ENCODE results near the gene FBXO8.
A peak's percentile ranks its signal among the peaks of the same experiment; 100 is the strongest.

FBXO8 gene

GRCh38 chr4:174286870-174287269, 3.4 kb upstream of the FBXO8 start:
- Histone ChIP-seq H3K27me3 (ENCODE audit: insufficient read depth, low read length, poor library complexity, severe bottlenecking) (no peaks in the 10 kb centered on the region), H3F3A (ENCODE audit: low read depth) (no peaks in the 10 kb centered on the region), H4K20me1 (ENCODE audit: insufficient read depth, low read length, poor library complexity, severe bottlenecking) (peaks cover 27% of the 10 kb centered on the region), H2AFZ (ENCODE audit: low read length) (no peak overlapping the region), H3K36me3 (ENCODE audit: insufficient read depth, low read length) (peaks cover under 1% of the 10 kb centered on the region; the same call in 1 of the 2 replicates), H3K4me3 (ENCODE audit: low read length, poor library complexity, severe bottlenecking) (peak overlapping the region; percentile 88), H3K9me3 (ENCODE audit: insufficient read depth, low read depth, low read length) (peaks cover 5% of the 10 kb centered on the region), H3K4me1 (ENCODE audit: insufficient read depth, low read length, poor library complexity, severe bottlenecking) (peaks cover 51% of the 10 kb centered on the region), H3K79me2 (ENCODE audit: insufficient read depth, low read length) (peaks cover 86% of the 10 kb centered on the region), H3K9ac (ENCODE audit: low read depth, low read length, poor library complexity, severe bottlenecking) (peak overlapping the region; percentile 95), H3K9me2 (replicated peaks; ENCODE audit: low read depth, low read length) (no peaks in the 10 kb centered on the region), H3K4me2 (ENCODE audit: low read depth, low read length, poor library complexity, severe bottlenecking) (peak overlapping the region; percentile 86)
- no peak for TF ChIP-seq EZH2phosphoT487 (IDR thresholded peaks at IDR 0.05; ENCODE audit: borderline replicate concordance)
- no peak for TF ChIP-seq CTCF (conservative IDR thresholded peaks at IDR 0.05; ENCODE audit: low read length)

- H3K4me3 ChIP-seq (ENCODE audit: low read length, poor library complexity, severe bottlenecking): peak overlapping the region; percentile 88
- H3F3A ChIP-seq (ENCODE audit: low read depth): no peaks in the 10 kb centered on the region
- H2AFZ ChIP-seq (ENCODE audit: low read length): peak overlapping the region; percentile 99
- H3K9me2 ChIP-seq (replicated peaks; ENCODE audit: low read depth, low read length): no peaks in the 10 kb centered on the region
- no peaks in the 10 kb centered on the region for H3K36me3 ChIP-seq (ENCODE audit: insufficient read depth, low read length)
- TF ChIP-seq CTCF (conservative IDR thresholded peaks at IDR 0.05; ENCODE audit: low read length): no peak
- no peak for TF ChIP-seq EZH2phosphoT487 (IDR thresholded peaks at IDR 0.05; ENCODE audit: borderline replicate concordance)
- peaks cover 63% of the 10 kb centered on the region for H3K4me1 ChIP-seq (ENCODE audit: insufficient read depth, low read length, poor library complexity, severe bottlenecking)
- H3K79me2 ChIP-seq (ENCODE audit: insufficient read depth, low read length): peaks cover 89% of the 10 kb centered on the region
- H3K9ac ChIP-seq (ENCODE audit: low read depth, low read length, poor library complexity, severe bottlenecking): peak overlapping the region; percentile 95
- no peaks in the 10 kb centered on the region for H3K9me3 ChIP-seq (ENCODE audit: insufficient read depth, low read depth, low read length)
- peaks cover 27% of the 10 kb centered on the region for H4K20me1 ChIP-seq (ENCODE audit: insufficient read depth, low read length, poor library complexity, severe bottlenecking)
- H3K4me2 ChIP-seq (ENCODE audit: low read depth, low read length, poor library complexity, severe bottlenecking): peak overlapping the region; percentile 86
- H3K27me3 ChIP-seq (ENCODE audit: insufficient read depth, low read length, poor library complexity, severe bottlenecking): no peaks in the 10 kb centered on the region
Measured at GRCh38 chr4:174284487-174284886, 1.0 kb upstream of the FBXO8 start.

GRCh38 chr4:174282836-174283506, 496 bp downstream of the FBXO8 start:
- Histone ChIP-seq H3K9me2 (replicated peaks; ENCODE audit: low read depth, low read length) (no peaks in the 10 kb centered on the region), H3K27me3 (ENCODE audit: insufficient read depth, low read length, poor library complexity, severe bottlenecking) (no peaks in the 10 kb centered on the region), H3K36me3 (ENCODE audit: insufficient read depth, low read length) (no peaks in the 10 kb centered on the region), H3F3A (ENCODE audit: low read depth) (no peaks in the 10 kb centered on the region), H3K79me2 (ENCODE audit: insufficient read depth, low read length) (peaks cover 89% of the 10 kb centered on the region), H3K9ac (ENCODE audit: low read depth, low read length, poor library complexity, severe bottlenecking) (peak overlapping the region; percentile 95), H3K9me3 (ENCODE audit: insufficient read depth, low read depth, low read length) (no peaks in the 10 kb centered on the region), H3K4me1 (ENCODE audit: insufficient read depth, low read length, poor library complexity, severe bottlenecking) (peaks cover 68% of the 10 kb centered on the region), H4K20me1 (ENCODE audit: insufficient read depth, low read length, poor library complexity, severe bottlenecking) (peaks cover 21% of the 10 kb centered on the region), H2AFZ (ENCODE audit: low read length) (peak overlapping the region; percentile 99), H3K4me3 (ENCODE audit: low read length, poor library complexity, severe bottlenecking) (peak overlapping the region; percentile 88), H3K4me2 (ENCODE audit: low read depth, low read length, poor library complexity, severe bottlenecking) (peak overlapping the region; percentile 86)
- no peak for TF ChIP-seq EZH2phosphoT487 (IDR thresholded peaks at IDR 0.05; ENCODE audit: borderline replicate concordance)
- no peak for TF ChIP-seq CTCF (conservative IDR thresholded peaks at IDR 0.05; ENCODE audit: low read length)
